Measurements from ENCODE around the gene TJP3.

The TJP3 gene

DNA sequence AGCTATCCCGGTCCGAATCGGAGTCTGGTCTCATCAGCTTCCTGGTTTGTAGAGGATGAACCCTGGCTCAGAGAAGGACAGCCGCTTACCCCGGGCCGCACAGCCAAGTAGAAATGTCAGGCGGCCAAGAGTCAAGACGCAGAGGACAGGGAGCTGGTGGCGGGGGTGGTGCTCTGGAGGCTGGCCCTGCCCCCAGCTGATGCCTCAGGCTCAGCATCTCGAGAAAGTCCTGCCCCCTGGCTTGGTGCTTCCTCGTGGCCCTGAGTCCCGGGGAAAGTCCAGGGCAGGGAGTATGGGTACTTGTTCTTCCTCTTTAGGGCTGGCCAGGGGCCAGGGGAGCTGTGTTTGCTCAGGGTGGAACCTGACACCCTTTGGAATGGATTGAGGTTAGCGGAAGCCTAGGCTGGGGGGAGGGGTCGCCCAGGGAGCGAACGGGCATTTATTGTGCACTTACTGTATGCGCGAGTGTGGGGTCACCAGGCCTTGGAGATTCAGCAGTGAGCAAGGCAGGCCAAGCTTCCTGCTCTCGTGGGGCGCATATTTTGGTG, 2.2 kb downstream of the TJP3 start:
- no peak for DNase-seq (ENCODE audit: low read depth)

DNA sequence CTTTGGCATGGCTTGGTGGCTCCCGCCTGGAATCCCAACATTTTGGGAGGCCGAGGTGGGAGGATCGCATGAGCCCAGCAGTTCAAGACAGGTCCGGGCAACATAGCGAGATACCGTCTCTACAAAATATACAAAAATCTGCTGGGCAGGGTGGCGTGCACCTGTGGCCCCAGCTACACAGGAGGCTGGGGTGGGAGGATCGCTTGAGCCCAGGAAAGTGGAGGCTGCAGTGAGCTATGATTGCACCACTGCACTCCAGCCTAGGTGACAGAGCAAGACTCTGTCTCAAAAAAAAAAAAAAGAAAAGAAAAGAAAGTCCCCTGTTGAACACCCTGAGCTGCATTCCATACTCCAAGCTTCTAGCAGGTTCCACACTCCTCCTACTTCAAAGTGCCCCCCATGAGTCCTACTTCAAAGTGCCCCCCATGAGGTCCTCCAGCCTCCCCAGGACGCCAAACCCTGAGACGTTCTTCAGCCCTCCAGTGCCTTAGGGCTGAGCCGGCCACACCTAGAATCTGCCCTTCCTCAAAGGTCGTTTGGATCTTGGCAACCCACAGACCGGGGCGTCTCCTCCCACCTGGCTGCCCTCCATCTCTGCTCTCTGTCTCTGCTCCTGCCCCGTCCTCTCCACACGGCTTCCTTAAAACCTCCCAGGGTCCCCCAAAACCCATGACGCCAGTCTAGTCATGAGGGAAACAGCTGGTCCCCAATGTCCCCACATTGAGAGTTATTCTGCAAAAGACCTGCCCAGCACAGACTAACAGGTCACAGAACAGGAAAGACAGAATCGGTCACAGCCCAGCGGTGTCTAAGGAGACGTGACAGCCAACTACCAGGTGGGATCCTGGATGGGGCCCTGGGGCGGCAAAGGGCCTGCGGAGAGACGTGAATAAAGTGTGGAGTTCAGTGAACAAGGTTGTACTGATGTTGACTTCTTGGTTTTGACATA, 4.8 kb downstream of the TJP3 start:
- DNase-seq (ENCODE audit: low read depth): no peak

DNA sequence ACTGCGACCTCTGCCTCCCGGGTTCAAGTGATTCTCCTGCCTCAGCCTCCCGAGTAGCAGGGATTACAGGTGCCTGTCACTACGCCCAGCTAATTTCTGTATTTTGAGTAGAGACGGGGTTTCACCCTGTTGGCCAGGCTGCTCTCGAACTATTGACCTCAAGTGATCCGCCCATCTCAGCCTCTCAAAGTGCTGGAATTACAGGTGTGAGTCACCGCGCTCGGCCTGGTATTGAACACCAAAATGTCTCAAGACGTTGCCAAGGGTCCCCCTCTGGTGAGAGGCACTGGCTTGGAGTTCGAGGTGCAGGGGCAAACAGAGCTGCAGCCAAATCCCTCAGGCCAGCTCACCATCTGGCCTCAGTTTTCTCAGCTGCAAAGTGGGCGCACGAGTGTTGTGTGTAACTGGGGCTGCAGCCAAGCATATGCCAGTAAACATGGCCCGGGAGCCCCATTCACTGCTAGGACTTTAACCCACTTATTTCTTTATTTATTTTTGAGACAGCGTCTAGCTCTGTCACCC, 8.0 kb downstream of the TJP3 start:
- no peak for DNase-seq (ENCODE audit: low read depth)

DNA sequence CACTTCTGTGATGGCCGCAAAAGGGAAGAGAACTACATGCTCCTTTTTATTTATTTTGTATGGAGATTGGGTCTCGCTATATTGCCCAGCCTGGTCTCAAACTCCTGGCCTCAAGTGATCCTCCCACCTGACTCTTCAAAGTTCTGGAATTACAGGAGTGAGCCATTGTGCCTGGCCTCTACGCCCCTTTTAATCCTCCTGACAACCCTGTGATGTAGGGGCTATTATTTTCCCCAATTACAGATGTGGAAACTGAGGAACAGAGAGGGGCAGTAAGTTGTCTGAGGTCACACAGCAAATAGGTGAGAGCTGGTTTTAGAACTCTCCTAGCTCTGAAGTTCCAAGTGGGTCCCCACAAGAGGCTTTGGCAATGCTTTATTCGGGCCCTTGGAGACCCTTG, 11.7 kb downstream of the TJP3 start:
- DNase-seq (ENCODE audit: low read depth): no peak

DNA sequence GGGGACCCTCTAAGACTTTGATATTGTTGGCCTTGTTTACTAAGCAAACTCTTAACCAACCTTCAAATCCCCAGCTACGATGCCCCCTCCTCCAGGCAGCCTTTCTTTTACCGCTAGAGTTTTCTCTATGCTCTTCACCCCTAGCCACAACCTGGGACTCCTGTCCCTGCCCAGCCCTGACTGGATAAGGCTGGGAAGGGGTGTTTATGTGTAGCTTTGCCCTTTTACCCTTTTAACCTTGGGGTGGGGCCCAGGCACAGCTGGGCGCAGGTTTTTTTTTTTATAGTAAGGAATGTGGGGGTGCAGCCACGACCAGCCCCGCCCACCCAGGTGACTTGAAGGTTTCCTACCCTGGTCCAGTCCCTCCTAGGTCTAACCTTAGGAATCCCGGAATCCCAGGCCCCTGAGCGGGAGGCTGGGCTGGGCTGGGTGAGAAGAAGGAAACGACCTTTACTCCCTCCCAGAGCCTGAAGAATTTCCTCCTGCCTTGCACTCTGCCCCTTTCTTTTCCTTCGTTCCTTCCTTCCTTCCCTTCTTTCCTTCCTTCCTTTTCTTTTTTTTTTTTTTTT, 12.2 kb downstream of the TJP3 start:
- no peak for DNase-seq (ENCODE audit: low read depth)

DNA sequence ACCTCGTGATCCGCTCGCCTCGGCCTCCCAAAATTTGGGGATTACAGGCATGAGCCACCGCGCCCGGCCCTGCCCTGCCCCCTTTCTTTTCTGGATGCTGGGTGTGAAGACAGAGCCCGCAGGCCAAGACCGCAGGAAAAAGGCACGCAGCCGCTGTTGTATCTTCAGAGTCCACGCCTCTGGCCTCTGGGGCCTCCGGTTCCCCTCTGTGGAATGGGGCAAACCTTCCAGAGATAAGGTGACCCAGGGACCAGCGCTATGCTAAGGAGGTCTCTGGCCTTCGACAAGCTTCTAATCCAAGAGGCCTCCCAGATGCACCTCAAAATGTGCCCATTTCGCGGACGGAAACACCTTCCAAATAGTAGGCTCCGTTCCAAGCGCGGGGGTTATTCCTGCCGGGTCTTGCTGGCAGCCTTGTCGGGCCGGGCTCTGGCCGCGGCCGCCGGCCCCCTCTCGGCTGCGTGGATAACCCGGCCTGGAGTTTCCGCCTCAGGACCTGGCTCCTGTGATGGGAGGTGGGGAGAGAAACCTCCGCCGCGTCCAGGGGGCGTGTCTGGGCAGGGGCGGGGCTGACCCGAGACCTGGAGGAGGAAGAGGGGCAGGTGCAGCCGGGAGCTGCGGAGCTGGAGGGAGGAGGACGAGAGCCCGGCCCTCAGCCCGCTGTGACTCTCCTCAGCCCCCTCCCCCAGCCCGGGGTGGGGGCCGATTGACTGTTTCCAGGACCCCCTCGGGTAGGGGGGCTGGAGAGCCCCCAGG, 13.1 kb downstream of the TJP3 start:
- peak; percentile 77 for DNase-seq (ENCODE audit: low read depth)

DNA sequence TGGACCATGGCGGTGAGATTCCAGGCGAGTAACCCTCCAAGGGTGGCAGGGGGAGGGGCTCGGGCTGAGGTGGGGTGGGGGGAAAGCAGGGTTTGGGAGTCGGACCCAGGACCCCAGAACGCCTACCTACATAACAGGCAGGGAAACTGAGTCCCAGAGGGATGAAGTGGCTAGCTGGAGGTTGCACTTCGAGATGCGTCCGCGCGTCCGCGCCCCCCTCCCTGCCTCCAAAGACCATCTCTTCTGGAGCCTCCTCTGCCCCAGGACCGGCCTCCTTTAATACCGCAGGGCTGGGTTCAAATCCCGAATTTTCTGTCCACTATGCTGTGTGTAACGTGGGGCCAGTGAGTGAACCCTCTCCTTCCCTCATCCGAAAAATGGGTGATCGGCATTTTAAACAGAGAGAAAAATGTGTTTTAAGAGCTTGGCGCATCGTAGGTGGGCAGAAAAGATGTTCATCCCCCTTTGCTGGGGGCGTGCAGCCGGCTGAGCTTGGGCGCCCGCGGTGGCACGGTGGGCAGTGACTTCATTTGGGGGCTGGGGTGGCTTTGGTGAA, 13.8 kb downstream of the TJP3 start:
- no peak for DNase-seq (ENCODE audit: low read depth)

DNA sequence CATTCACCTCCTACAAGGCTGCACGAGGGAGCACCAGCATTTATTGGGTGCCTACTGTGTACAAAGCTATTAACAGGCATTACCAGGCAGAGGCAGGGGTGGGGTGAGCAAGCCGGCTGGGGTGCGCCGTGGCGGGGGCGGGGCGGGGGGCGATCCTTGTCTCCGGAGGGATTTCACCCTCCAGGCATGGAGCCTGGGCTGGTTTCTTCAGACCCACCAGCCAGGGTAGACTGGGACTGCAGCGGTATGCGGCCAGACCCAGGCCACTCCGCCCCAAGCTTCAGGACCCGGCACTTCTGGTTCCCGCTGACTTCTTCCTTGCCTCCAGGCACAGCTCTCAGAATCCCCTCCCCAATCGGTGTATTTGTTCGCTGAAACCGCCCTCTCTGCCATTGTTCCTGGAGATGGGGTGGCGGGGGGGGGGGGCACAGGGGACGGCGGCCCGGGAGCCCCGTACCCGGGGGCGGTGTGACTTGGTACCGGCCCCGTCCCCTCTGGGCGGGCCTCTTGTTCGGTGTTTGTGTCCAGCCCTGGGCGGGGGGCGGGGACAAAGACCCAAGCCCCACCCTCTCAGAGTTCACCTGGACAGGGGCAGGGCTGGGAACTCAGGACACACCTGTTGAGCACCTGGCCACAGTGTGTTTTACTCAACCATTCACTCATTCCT, 14.4 kb downstream of the TJP3 start:
- no peak for DNase-seq (ENCODE audit: low read depth)

DNA sequence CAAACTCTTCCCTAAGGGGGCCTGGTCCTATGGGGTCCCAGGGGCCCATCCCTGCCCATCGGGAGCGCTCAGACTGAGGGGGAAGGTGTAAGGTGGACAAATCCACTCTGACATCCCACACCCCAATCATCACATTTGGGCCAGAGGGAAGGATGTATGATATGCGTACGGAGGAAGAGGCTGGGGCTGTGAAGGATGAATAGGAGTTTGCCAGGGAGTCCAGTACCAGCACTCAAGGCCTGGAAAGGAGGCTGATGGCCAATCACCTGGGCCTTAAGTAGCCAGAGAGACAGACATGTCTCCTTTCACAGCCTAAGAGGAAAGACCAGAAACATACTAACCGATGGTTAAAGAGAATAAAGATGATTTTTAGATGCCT, 14.9 kb downstream of the TJP3 start:
- no peak for DNase-seq (ENCODE audit: low read depth)

DNA sequence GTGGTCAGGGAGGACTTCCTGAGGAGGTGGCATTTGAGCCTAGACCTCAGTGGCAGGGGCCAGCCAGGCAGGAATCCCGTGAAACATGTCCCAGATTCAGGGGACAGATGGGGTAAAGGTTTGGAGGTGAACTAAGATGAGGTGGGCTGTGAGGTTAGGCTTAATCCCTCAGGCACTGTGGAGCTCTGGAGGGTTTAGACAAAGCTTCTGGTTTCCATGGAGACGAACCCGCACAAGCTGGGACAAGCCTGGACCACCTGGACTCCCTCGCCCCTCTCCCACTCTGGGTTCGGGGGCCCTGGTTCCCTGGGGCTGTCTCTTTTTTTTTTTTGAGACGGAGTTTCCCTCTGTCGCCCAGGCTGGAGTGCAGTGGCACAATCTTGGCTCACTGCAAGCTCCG, 15.7 kb downstream of the TJP3 start:
- DNase-seq (ENCODE audit: low read depth): no peak

DNA sequence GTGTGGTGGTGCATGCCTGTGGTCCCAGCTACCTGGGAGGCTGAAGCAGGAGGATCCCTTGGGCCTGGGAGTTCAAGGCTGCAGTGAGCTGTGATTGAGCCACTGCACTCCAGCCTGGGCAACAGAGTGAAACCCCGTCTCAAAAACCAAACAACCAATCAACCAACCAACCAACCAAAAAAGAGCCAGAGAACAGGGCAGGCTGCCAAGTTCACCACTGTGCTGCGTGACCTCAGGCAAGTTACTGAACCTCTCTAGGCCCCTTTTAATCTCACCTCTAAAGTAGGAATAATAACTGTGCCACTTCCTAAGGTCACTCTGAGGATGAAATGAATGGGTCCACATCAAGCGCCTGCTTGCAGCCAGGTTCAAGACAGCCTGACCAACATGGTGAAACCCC, 16.9 kb downstream of the TJP3 start:
- DNase-seq (ENCODE audit: low read depth): no peak

DNA sequence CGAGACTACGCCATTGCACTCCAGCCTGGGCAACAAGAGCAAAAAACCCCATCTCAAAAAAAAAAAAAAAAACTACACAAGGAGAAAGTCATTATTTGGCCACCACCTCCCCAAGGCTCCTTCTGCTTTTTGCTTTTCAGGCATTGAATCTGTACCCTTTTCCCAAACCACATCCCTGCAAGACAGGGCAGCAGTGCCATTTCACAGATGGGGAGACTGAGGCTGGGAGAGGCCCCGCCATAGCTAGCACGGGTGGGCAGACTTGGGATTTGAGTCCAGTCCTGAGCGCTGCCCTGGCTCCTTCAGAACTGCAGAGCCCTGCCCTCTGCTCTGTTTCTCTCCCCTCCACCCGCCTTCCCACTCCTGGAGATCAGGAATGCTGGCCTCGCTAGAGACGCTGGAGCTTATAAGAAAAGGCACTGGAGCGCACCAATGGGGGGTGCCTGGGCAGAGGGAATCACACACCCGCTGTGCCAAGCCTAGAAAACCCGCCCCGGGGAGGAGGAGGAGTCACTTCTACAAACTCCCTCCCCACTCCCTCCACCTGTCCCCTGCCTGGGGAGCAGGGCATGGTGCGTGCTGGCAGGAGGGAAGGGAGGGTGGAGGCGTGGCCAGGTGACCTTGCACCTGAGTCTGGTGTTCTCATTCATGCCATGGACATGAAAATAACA, 17.6 kb downstream of the TJP3 start:
- DNase-seq (ENCODE audit: low read depth): no peak

DNA sequence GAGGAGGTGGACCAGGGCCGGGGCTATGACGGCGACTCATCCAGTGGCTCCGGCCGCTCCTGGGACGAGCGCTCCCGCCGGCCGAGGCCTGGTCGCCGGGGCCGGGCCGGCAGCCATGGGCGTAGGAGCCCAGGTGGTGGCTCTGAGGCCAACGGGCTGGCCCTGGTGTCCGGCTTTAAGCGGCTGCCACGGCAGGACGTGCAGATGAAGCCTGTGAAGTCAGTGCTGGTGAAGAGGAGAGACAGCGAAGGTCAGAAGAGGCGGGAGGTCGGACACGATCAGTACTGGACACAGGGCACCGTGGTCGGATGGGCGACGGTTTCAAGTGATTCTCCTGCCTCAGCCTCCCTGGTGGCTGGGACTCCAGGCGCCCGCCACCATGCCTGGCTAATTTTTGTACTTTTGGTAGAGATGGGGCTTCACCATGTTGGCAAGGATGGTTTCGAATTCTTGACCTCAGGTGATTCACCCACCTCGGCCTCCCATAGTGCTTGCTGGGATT, 22.3 kb downstream of the TJP3 start:
- DNase-seq (ENCODE audit: low read depth): no peak

DNA sequence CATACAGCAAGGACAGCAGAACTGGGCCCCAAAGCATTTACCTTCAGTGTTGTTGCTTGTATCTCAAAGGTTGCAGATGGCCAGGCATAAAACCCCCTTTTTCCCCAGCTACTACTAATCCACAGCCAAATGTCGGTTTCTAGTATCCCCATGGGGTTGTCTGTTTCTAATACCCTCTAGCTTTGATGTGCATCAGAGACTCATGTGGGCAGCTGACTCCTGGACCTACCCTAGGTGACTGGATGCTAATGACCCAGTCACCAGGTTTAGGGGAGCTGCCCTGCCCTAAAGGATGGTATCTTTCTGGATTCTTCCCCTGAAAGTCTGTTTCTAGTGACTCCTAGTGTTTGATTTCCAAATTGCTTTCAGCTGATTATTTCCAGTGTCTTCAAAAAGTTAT, 23.9 kb downstream of the TJP3 start:
- DNase-seq (ENCODE audit: low read depth): no peak

DNA sequence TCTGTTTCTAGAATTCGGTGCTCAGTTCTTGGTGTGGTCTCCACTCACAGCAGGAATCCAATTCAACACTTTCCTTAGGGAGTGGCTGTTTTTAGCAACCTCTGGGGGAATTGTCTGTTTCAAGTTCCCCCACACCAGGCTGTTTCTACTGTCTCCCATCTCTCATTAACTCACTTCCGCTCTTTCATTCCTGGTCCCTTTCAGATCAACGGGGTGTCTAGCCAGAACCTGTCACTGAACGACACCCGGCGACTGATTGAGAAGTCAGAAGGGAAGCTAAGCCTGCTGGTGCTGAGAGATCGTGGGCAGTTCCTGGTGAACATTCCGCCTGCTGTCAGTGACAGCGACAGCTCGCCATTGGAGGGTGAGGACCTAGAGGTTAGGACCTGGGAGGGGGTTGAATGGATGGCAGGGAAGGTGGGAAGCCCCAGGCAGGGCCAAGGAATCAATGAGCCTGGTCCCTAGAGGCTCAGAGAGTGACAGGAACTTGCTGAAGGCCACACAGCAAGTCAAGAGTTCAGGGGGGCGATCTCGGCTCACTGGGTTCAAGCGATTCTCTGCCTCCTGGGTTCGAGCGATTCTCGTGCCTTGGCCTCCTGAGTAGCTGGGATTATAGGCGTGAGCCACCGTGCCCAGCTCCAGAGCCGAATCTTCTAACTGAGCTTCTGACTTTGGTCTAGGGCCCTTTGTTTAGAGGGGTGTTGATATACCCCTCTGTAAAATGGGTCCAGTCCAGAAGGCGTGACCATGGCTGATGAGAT, 25.5 kb downstream of the TJP3 start:
- DNase-seq (ENCODE audit: low read depth): peak; percentile 86

DNA sequence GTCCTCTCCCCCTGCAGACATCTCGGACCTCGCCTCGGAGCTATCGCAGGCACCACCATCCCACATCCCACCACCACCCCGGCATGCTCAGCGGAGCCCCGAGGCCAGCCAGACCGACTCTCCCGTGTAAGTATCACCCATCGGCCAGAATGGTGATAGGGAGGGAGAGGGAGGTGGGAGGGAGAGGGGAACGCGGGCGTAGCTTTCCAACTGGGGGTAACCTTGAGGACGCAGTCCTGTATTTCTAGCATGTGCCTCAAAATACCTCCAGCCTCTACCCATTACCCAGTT, 26.1 kb downstream of the TJP3 start:
- no peak for DNase-seq (ENCODE audit: low read depth)

DNA sequence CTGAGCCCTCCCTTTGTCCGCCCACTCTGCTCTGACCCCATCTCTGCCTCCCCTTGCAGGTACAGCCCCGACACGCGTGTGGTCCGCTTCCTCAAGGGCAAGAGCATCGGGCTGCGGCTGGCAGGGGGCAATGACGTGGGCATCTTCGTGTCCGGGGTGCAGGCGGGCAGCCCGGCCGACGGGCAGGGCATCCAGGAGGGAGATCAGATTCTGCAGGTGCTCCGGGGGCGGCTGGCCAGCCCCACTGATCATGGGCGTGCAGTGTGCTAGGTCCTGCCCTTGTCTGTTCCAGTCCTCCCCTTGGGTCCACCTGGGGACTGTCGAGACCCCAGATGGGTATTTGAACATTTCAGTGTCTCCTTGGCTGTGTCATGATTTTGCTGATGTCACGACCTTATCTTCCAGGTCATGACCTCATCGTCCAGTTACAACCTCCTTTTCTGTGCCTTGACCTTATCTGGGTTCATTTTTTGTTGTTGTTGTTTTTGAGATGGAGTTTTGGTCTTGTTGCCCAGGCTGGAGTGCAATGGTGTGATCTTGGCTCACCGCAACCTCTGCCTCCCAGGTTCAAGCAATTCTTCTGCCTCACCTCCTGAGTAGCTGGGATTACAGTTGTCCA, 28.0 kb downstream of the TJP3 start:
- no peak for DNase-seq (ENCODE audit: low read depth)

DNA sequence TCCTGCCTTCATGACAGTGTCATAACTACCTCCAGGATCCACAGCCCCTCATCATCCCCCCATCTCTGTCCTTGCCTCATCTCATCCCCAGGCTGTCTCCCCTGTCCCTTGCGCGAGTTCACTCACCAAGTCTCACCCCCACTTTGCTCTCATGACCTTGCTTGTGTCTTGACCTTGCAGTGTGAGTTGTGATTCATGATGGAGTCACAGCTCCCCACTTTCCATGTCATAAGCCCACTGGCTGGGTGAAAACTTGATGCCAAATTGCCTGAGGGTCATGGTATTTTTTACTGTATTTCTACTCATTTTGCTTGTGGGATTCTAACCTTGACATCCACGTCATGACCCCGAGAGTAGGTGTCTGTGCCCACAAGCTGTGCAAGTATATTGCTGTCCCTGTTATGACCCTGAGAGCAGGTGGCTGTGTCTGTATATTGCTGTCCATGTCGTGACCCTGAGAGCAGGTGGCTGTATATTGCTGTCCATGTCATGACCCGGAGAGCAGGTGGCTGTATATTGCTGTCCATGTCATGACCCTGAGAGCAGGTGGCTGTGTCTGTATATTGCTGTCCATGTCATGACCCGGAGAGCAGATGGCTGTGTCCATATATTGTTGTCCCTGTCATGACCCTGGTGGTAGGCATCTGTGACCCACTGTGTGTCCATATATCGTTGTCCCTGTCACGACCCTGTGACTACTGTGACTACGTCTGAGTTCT, 29.5 kb downstream of the TJP3 start:
- no peak for DNase-seq (ENCODE audit: low read depth)

Data from CMK (cell line).